Stimulated activated CD8-positive, alpha-beta memory T cell treated with anti-CD3 and anti-CD28 coated beads, Interleukin-4, amount 100 ng/mL, for 4 hours (primary cell): ENCODE data around the gene MTIF2.
"Not testable (repeated sequence)": the region's sequence is repeated elsewhere in the genome, so short reads cannot be mapped to it uniquely, and the experiment has no call there.

ENCODE experiments used
- DNase-seq, 2 donors: peaks; one replicate each; pipeline ENCODE4 v3.0.0-alpha.2; 2020; ENCODE audit warnings: low read depth in 2 of 2, low spot score in 1 of 2

Gene MTIF2

DNA sequence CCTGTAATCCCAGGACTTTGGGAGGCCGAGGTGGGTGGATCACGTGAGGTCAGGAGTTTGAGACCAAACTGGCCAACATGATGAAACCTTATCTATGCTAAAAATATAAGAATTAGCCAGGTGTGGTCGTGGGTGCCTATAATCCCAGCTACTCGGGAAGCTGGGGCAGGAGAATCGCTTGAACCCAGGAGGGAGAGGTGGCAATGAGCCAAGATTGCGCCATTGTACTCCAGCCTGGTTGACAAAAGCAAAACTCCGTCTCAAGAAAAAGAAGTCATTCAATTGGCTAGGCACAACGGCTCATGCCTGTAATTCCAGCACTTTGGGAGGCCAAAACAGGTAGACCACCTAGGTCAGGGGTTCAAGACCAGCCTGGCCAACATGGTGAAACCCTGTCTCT is 27.4 kb downstream of the MTIF2 start:
- DNase-seq, result not testable (repeated sequence)

DNA sequence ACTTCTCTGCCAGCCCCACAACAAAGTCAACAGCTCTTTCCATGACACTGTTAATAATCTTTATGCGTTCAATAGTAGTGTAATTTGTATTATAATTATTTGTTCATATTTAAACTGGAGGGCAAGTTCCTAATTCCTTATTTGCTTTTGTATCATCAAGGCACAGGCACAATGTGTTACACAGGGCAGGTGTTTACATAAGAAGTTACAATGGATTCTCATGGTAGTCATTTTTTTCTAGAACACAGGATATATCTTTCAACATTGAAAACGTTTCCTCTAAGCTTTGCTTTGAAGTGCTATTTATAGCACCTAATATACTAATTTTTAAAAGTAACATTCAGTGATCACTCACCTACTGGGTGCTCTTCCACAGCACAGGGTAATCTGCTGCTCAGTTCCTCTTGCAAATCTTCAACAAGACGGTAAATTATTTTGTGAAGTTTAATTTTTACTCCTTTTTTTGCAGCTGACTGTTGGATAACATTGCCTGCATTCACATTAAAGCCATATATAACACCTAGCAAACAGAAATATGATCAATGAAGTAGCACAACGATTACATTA is 29.3 kb downstream of the MTIF2 start:
- no peak for DNase-seq

DNA sequence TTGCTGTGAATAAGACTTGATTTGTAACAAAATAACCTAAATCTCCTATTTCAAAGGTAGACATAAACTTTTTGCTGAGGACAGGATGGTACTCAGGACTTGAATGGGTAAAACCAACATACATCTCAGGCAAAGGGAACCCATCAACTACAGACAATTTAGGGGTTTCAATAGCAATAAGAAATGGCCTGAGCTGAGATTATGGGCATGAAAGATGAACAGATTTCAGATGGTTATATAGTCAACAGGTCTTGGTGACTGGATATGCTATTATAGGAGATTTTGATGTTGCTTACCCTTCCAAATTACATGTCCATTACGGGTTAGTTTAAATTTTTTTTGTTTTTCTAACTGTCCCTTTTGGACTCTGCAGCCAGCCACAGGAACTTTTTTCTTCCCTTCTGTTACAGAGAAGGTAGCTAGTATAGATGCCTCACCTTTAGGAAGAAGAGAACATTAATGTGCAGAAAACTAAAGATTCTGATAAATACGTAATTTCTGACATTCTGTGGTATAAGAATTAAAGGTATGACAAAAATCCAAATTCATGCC is 32.0 kb downstream of the MTIF2 start:
- no peak for DNase-seq

DNA sequence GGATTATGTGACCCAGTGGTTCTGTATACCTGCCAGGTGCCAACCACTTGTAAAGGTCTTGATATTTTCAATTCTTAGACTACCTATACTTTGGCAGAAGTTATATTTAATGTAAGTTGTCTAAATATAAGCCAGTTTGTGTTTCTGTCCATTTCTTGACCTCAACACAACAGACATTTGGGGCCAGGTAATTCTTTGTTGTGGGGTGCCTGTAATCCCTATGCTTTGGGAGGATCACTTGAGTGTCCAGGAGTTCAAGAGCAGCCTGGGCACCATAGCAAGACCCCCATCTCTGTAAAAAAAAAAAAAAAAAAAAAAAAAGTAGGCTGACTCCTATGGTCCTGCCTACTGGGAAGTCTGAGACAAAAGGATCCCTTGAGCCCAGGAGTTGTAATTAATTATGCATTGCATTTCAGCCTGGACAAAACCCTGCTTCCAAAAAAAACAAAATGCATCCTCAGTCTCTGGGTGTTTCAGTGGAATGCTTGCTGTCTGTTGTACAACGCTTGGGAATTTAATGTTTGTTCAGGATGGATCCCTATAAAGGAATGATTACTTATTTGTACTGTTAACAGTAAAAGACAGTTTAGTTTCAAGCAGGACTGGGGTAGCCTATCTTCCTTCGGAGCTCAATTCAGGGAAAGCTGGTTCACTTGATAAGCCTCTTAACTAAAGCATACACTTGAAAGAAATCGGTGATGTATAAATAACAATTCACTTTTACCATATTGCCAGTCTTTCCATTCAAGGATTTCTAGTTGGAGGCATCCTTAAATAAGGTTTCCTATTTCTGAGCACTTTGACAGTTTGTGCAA is 33.1 kb downstream of the MTIF2 start:
- DNase-seq, result no peak

DNA sequence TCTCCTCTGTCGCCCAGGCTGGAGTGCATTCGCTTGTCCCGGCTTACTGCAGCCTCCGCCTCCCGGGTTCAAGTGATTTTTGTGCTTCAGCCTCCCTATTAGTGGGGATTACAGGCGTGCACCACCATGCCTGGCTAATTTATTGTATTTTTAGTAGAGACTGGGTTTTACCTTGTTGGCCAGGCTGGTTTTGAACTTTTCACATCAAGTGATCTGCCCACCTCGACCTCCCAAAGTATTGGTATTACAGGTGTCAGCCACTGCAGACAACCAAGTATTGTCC is 35.4 kb downstream of the MTIF2 start:
- no peak for DNase-seq

DNA sequence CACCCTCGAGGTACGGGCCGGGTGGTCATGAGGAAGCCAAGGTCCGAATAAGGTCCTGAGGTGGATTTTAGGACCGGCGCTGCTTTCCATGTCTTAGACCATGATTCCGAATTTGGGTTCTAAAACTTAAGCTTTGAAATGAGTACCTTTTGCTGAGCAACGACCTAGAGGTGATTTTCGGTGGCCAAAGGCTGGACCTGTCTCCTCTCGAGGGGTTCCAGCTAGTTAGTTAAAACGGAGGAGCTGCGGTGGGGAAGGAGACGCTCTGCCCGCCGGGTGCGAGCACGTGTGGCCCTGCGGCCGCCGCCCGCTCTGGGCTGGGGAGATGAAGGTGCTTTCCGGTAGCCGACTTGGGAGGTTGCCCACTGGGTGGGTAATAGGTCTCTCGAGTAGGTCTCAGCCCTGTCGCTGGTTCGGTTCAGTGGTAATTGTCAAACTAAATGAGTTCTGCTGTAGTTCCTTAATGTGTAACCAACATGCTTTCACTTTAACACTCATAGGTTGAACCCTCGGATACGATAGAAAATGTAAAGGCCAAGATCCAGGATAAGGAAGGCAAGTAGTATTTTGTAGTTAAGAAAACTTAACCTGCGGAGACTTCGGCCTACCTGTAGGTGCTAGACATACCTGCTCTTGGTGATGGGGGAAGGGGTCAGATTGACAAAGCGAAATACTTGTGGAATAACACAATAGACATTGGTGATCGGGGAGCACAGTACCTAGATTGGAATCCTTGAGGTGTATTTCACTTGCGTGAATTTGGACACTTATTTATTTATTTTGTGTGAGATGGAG is 36.0 kb downstream of the MTIF2 start:
- no peak for DNase-seq

DNA sequence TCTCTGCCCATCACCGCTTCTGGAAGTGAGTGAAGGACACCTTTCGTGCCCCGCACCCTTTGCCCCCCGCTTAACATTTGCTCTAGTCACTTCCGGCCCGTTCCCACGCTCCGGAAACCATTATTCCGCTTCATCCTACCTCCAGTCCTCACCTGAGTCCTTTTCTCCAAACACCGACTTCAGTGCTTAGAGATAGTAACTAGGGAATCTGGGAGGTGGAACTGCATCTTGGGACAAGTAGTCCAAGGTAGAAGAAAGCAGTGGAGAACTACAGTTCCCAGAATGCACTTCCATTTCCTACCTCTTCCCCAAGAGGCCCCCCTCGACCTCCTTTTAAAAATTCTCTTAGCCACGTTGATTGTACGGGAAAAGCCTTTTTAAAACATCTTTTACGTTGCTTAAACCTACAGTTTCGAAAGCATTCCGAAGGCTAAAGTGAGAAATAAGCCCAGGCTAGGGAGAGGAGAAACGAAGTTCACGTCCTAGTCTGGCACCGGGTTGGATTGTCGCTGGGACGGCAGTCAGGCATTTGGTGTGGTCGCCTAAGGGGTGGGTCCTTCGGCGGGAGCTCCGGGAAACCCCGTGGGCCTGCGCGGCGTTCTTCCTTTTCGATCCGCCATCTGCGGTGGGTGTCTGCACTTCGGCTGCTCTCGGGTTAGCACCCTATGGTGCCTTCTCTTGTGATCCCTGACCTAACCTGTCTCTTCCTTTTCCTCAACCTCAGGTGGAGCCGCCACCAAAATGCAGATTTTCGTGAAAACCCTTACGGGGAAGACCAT is 36.8 kb downstream of the MTIF2 start, which contains the start of the genes CLHC1 and RPS27A:
Gene CLHC1 (minus strand): TSS at position 210 of the 779 bp plus-strand sequence. CDS start 9,882 bp downstream, outside the sequence.
Gene RPS27A (plus strand): TSS at position 605 of the 779 bp plus-strand sequence. CDS start 137 bp downstream, at position 742.
- peak; percentile 88 to 89 for DNase-seq

DNA sequence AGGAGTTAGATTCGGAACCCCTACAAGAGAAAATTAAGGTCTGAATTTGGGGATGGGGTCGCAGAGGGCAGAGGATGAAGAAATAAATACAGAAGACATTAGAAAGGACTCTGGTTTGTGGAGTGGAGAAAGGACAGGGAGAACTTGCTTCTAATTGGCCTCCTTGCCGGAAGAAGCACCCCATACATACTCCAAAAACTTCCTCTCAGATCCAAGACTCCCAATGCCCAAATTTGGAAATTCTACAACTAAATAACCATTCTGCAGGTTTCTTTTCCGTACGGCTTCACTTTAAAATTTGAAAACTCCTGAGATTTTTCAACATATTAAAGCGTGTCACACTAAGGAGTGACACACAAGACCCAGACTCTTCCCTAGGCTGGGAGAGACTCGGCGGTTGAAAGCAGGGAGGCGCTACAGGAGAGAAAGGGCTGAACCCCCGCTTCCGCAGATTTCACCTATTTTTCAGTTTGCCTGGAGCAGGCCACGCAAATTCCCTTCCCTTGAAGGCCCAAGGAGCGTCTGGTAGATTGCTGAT is 37.4 kb downstream of the MTIF2 start:
- DNase-seq, result no peak

DNA sequence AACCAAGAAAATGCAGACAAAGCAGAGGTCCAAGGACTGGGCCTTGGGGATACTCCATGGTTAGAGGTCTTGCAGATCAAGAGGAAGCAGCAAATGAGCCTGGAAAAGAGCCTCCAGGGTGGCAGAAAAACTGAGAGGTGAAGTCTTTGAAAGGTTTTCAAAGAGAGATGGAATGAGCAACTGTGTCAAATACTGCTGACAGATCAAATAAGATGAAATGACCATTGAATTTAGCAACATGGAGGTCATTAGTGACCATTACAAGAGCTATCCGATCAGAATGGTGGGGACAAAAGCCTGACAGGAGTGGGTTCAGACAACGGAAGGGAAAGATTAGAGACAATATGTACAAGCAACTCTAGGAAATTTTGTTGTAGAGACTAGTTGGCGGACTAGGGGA is 38.5 kb downstream of the MTIF2 start:
- no peak for DNase-seq

DNA sequence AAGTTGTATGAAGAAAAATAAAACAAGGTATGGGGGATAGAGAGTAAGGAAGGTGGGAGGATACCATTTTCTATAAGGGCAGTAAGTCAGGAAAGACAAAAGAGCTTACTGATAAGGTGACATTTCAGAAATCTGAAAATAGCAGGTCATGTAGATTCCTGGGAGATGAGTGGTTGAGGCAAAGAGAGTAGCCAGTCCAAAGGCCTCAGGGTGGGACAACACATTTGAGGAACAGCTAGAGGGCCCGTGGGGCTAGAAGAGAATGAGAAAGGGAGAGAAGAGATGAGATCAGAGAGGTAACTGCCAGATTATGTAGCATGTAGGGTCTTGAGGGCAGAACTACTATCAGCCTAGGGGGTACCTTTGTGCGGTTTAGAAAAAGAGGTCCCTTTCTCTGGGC is 39.8 kb downstream of the MTIF2 start:
- no peak for DNase-seq

DNA sequence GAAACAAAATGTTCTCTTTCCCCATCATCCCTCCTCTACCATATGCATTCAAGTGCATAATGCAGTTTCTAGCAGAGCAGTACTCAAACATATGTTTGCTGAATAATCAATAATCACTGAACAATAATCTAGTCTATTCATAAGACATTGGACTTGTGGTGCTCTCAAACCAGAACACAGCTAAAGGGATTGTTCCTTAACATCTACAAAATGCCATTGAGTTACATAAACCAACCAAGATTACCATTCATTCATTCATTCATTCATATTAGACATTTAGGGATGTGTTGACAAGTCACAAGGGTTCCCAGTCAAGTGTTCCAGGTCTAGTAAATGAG is 40.8 kb downstream of the MTIF2 start:
- no peak for DNase-seq

DNA sequence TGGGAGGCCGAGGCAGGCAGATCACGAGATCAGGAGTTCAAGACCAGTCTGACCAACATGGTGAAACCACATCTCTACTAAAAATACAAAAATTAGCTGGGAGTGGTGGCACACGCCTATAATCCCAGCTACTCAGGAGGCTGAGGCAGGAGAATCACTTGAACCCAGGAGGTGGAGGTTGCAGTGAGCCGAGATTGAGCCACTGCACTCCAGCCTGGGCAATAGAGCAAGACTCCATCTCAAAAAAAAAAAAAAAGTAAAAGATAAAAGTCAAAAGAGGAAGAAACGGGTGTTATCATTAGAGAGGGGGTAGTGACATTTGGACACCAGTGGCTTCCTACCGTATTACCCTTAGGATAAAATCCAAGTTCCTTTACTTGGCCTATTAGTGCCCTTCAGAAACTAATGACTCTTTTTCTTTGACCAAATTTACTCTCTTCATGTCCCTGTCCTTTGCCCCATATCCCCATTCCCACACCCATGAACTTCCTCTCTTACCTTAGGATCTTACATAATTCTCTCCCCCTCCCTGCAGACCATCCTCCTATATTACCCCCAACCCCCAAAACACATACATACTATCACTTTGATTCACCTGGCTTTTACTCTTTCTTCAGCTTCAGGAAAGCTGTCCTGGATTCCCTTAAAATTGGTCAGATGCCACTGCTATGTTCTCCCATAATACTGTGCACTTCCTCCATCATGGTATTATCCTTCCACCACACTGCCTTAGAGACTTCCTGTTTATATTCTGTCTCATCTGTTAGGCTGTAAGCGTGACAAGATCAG is 41.4 kb downstream of the MTIF2 start:
- DNase-seq, result not testable (repeated sequence)

DNA sequence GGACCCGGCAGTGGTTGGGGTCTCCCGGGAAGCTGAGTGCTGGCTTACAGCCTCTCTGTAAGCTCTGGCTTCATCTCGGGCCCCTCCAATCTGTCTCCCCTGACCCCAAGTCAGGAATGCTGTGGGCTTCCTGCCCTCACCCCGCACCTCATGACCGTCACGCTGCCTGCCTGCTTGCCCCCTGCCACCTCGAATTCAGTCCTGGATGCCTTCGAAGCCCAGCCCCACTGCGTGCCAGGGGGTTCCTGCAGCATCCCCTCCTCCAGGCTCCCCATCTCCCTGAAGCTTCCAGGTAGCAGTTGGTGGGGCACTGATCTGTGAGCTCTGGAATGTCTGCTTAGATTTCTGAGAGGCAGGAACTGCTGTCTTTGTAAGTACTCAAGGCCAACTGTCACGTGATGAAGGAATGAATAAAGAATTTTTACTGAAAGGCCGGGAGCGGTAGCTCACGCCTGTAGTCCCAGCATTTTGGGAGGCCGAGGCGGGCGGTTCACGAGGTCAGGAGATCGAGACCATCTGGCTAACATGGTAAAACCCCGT is 43.5 kb downstream of the MTIF2 start:
- no peak for DNase-seq

DNA sequence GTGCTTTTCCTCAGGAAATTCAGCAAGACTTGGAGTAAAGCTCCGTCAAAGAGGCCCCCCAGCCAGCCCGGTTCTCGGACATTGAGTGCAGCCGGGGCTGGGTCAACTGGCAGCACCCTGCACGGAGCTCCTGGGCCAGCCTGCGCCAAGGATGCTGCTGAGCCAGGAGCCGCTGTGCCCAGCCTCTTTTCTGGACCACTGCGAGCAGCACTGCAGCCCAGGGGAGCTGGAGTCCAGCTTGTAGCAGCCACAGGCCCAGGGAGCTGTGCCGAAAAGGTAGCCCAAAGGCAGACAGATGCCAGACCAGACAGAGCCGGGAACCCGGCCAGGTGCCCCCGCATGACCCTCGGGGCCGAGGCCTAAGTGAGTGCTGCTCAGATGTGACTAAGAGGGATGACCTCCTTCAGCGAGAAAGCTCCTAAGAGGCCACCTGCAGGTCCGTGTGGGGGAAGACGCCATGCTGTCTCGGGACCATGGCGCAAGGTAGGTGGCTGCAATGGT is 44.2 kb downstream of the MTIF2 start:
- DNase-seq, result no peak

DNA sequence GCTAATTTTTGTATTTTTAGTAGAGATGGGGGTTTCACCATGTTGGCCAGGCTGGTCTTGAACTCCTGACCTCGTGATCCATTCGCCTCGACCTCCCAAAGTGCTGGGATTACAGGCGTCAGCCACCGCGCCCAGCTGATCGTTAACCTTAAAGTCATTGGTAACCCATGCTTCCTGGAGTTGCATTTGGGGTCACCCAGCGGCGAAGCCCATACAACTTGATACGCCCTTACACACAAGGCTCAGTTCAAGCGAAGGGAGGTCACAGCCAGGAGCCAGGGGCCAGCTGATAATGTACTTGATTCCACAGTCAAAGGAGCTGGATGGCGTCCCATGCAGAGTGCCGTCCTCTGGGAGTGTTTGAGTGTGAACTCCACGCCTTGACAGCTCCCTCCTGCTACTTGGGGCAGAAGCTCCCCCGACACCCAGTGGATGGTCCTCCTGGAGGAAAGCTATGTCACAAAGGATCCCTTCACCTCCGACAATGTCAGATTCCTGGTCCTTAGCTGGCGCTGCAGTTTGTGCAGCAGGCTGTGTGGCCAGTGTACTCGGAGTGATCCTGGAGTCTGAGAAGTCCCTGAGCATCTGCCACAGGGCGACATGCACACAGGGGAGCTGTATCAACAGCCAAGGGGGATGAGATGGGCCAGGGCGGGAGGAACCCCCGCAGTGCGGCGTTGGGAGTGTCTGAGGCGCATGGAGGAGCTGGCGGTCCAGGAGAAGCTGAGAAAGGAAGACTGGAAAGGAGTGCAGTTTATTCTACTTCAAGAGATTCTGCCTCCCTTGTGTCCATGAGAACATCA is 44.9 kb downstream of the MTIF2 start:
- DNase-seq, result no peak

DNA sequence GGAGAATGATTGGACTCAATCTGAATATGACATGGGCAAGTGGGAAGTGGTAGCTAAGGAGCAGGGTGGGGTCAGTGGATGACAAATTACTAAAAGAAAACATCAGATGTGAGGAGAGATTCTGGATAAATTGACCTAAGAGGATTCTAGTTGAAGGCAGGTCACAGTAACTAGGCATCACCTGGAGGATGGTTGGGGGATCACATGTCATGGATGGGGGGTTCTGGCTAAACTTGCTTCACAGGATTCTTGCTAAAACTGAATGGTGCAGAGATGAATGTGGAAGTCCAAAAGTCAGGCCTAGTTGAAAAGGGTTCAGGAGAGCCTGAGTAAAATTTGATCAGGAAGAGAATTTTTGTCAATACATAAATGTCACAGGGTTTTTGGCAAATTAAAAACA is 55.2 kb downstream of the MTIF2 start:
- DNase-seq, result no peak

DNA sequence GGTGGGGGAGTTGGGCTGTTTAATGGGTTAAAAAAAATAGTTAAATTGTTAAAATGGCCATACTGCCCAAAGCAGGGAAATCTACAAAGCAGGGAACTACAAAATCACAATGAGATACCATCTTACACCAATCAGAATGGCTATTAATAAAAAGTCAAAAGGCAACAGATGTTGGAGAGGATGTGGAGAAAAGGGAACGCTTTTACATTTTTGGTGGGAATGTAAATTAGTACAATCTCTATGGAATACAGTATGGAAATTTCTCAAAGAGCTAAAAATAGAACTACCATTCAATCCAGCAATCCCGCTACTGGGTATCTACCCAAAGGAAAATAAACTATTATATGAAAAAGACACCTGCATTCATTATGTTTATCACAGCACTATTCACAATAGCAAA is 64.1 kb downstream of the MTIF2 start:
- no peak for DNase-seq

DNA sequence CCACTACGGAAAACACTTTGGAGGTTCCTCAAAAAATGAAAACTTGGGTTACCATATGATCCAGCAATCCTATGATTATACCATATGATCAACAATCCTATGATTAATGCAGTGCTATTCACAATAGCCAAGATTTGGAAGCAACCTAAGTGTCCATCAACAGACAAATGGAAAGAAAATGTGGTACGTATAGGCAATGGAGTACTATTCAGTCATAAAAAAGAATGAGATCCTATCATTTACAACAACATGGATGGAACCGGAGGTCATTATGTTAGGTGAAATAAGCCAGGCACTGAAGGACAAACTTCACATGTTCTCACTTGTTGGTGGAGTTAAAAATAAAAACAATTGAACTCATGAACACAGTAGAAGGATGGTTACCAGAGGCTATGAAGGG is 64.5 kb downstream of the MTIF2 start:
- DNase-seq, result no peak

DNA sequence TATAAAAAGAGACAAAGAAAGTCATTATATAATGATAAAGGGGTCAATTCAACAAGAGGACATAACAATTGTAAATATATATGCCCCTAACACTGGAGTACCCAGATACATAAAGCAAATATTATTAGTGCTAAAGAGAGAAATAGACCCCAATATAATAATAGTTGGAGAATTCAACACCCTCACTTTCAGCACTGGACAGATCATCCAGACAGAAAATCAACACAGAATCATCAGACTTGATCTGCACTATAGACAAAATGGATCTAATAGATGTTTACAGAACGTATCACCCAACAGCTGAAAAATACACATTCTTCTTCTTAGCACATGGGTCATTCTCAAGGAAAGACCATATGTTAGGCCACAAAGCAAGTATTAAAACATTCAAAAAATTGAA is 68.6 kb downstream of the MTIF2 start:
- DNase-seq, result no peak
